DND-41 (cell line): ENCODE results near the gene NKX3-2.

Experiments
- ATAC-seq: fragments of 200-7000 bp; cut with Tn5 transposase; 3 replicates; pipeline ENCODE4 v1.9.1; 2021; ENCODE audit warnings: low read depth; ENCODE audit not compliant: insufficient read depth
- DNase-seq: peaks from one replicate; pipeline ENCODE4 v3.0.0-alpha.2; 2020
- H2AFZ ChIP-seq: 2 replicates; pipeline ENCODE4 v1.6.0; 2012; ENCODE audit warnings: low read depth, low read length
- H3K27ac ChIP-seq: 2 replicates; pipeline ENCODE4 v1.5.1; 2012; ENCODE audit warnings: low read length, inconsistent platforms
- H3K27me3 ChIP-seq: fragments of 200-600 bp; sonication (generic); 2 replicates; pipeline ENCODE4 v1.6.0; 2012; ENCODE audit warnings: low read length, mild to moderate bottlenecking, inconsistent platforms; ENCODE audit not compliant: insufficient read depth, poor library complexity
- H3K36me3 ChIP-seq: 2 replicates; pipeline ENCODE4 v1.5.1; 2012; ENCODE audit warnings: low read length, inconsistent platforms; ENCODE audit not compliant: insufficient read depth
- H3K4me1 ChIP-seq: 2 replicates; pipeline ENCODE4 v1.5.1; 2012; ENCODE audit warnings: mild to moderate bottlenecking, low read length; ENCODE audit not compliant: insufficient read depth
- H3K4me2 ChIP-seq: 2 replicates; pipeline ENCODE4 v1.6.0; 2012; ENCODE audit warnings: mild to moderate bottlenecking, moderate library complexity, low read length, inconsistent platforms; ENCODE audit not compliant: insufficient read depth
- H3K4me3 ChIP-seq, 2 experiments: fragments of 200-600 bp in 1 of 2; shearing (Covaris generic) in 1 of 2; 2 replicates each; pipeline ENCODE4 v1.5.1; 2012 to 2016; ENCODE audit warnings: inconsistent platforms in 2 of 2, low read length in 2 of 2, mild to moderate bottlenecking in 2 of 2, low read depth in 1 of 2, moderate library complexity in 1 of 2
- H3K79me2 ChIP-seq: 2 replicates; pipeline ENCODE4 v1.6.0; 2012; ENCODE audit warnings: low read length, inconsistent platforms; ENCODE audit not compliant: insufficient read depth
- H3K9ac ChIP-seq: 2 replicates; pipeline ENCODE4 v1.6.0; 2012; ENCODE audit warnings: low read depth, mild to moderate bottlenecking, inconsistent platforms, low read length, moderate library complexity
- H3K9me3 ChIP-seq: 2 replicates; pipeline ENCODE4 v1.5.1; 2012; ENCODE audit warnings: low read length, moderate library complexity, mild to moderate bottlenecking, inconsistent platforms; ENCODE audit not compliant: insufficient read depth, severe bottlenecking
- H4K20me1 ChIP-seq: 2 replicates; pipeline ENCODE4 v1.6.0; 2012; ENCODE audit warnings: low read length; ENCODE audit not compliant: insufficient read depth
- CTCF ChIP-seq: IDR thresholded peaks from 2 replicates; pipeline ENCODE4 v1.5.1; 2012; ENCODE audit warnings: borderline replicate concordance, low read length, moderate library complexity, mild to moderate bottlenecking; ENCODE audit not compliant: poor library complexity, severe bottlenecking; ENCODE audit errors: extremely low read depth
- EZH2 ChIP-seq: IDR thresholded peaks from 3 replicates; pipeline ENCODE4 v1.6.1; 2012; ENCODE audit warnings: borderline replicate concordance, low read depth, mild to moderate bottlenecking, moderate library complexity, low read length, inconsistent platforms; ENCODE audit not compliant: severe bottlenecking

The NKX3-2 gene

GRCh38 chr4:13526658-13527057, 17.6 kb downstream of the NKX3-2 start:
- no peak overlapping the region for H3K9ac ChIP-seq
- H3K4me1 ChIP-seq, result no peaks in the 10 kb centered on the region
- TF ChIP-seq EZH2 (no peak), CTCF (no peak)
- ATAC-seq (no peak), DNase-seq (no peak)
- no peak overlapping the region for H3K27ac ChIP-seq
- H4K20me1 ChIP-seq, result no peaks in the 10 kb centered on the region
- no peak overlapping the region for H3K4me3 ChIP-seq
- no peaks in the 10 kb centered on the region for H3K36me3 ChIP-seq
- no peak overlapping the region for H2AFZ ChIP-seq
- H3K9me3 ChIP-seq, result no peaks in the 10 kb centered on the region
- H3K79me2 ChIP-seq, result no peaks in the 10 kb centered on the region
- H3K4me2 ChIP-seq, result no peak overlapping the region
- H3K27me3 ChIP-seq, result no peaks in the 10 kb centered on the region

DNA sequence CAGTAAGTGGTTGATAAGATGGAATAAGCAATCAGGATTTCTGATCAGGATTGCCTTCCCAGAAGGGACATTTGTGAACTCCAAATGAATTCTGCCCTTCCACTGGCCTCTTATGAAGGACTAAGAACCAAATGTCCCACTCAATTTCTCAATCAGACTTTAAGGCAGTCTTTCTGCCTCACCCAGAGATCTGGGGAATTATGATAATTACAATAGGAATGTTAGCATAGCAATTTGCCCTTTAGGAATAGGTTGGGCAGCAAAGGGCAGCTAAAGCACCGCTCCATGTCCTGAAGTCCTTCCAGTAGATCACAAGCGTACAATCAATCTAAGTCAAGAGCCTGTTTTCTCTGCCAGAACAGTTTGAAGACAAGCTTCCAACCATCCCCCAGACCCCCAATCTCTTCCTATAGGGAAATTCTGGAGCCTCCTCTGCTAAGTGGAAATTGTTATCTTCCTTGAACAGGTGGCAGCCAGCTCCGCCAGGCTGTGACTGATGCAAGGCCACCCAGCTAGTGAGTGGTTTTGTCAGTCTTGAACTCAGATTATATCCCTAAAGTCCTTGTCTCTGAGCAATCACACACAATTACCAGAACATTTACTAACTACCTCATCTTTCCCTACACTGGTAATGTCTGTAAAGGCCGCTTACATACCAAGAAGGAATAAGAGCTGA, 18.6 kb downstream of the NKX3-2 start:
- ATAC-seq (no peak), DNase-seq (no peak)
- H3K4me1 ChIP-seq, result no peaks in the 10 kb centered on the region
- no peak overlapping the region for H3K4me2 ChIP-seq
- no peak overlapping the region for H3K27ac ChIP-seq
- no peak for TF ChIP-seq EZH2
- no peak overlapping the region for H3K9ac ChIP-seq
- H2AFZ ChIP-seq, result no peak overlapping the region
- H4K20me1 ChIP-seq, result no peaks in the 10 kb centered on the region
- no peak overlapping the region for H3K4me3 ChIP-seq
- no peaks in the 10 kb centered on the region for H3K27me3 ChIP-seq
- H3K9me3 ChIP-seq, result no peaks in the 10 kb centered on the region
- no peaks in the 10 kb centered on the region for H3K79me2 ChIP-seq
- H3K36me3 ChIP-seq, result no peaks in the 10 kb centered on the region

DNA sequence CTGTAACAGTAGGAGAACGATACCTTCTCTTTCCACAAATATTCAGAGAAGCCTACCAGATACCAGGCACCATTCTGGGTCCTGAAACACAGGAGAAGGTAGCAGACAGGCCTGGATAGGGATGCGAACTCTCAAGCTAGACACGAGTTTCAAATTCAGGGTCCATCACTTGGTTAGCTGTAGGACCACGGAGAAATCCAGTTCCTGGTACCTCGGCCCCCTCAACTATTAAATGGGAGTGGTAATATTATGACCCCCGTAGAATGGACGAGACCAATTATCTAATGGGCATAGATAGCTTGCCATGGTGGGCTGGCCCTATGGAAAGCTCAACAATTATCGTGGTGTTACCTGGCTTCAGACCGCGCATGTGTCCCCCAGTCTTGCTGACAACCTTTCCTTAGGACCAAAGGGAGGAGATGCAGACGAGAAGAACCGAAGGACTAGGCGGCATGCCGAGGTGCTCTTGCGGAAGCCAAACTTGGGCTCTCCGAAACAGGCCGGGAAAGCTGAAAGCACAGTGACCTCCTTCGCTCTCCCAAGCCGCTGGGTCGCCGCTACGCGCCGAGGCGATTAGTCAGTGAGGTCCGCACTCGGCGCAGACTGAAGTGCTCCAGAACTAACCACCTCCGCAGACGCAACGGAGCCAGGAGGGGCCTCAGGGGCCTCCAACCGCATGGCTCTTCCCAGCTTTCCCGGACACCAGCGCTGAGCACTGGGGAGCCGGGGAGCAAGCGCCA, 19.6 kb downstream of the NKX3-2 start:
- H4K20me1 ChIP-seq, result no peaks in the 10 kb centered on the region
- no peak for DNase-seq
- no peak overlapping the region for H3K4me2 ChIP-seq
- no peak for TF ChIP-seq EZH2
- TF ChIP-seq CTCF, result no peak
- no peak overlapping the region for H3K27ac ChIP-seq
- no peaks in the 10 kb centered on the region for H3K79me2 ChIP-seq
- H3K27me3 ChIP-seq, result no peaks in the 10 kb centered on the region
- H3K4me3 ChIP-seq, result no peak overlapping the region
- H3K36me3 ChIP-seq, result no peaks in the 10 kb centered on the region
- no peaks in the 10 kb centered on the region for H3K9me3 ChIP-seq
- H3K9ac ChIP-seq, result no peak overlapping the region
- H3K4me1 ChIP-seq, result no peaks in the 10 kb centered on the region
- H2AFZ ChIP-seq, result no peak overlapping the region
- ATAC-seq, result no peak
